Fibroblast of mammary gland (primary cell): Measurements from ENCODE around the gene STARD13.

Experiments
- DNase-seq: peaks from one replicate; pipeline ENCODE4 v3.0.0-alpha.2; 2010; ENCODE audit warnings: low read depth
- H3K4me3 ChIP-seq: 2 replicates; pipeline ENCODE4 v1.5.1; 2011; ENCODE audit warnings: low read depth, mild to moderate bottlenecking, low read length, moderate library complexity; ENCODE audit not compliant: control insufficient read depth
- CTCF ChIP-seq: conservative IDR thresholded peaks from 2 replicates; pipeline ENCODE4 v1.5.1; 2011; ENCODE audit warnings: low read depth, low read length, inconsistent platforms; ENCODE audit not compliant: control insufficient read depth, insufficient read depth

STARD13 gene

GRCh38 chr13:33318744-33319143 lies 33.2 kb upstream of the STARD13 start:
- TF ChIP-seq CTCF: no peak
- peak; percentile 15 for DNase-seq
- H3K4me3 ChIP-seq: no peak overlapping the region

GRCh38 chr13:33318037-33318436 lies 32.5 kb upstream of the STARD13 start:
- DNase-seq: peak; percentile 18
- no peak for TF ChIP-seq CTCF
- no peak overlapping the region for H3K4me3 ChIP-seq

GRCh38 chr13:33316890-33317289 lies 31.3 kb upstream of the STARD13 start:
- no peak for DNase-seq
- TF ChIP-seq CTCF: no peak
- no peak overlapping the region for H3K4me3 ChIP-seq

- no peak for DNase-seq
- no peak overlapping the region for H3K4me3 ChIP-seq
- no peak for TF ChIP-seq CTCF
Measured at GRCh38 chr13:33313504-33313903, 27.9 kb upstream of the STARD13 start.

GRCh38 chr13:33312861-33313212 lies 27.3 kb upstream of the STARD13 start:
- DNase-seq: no peak
- H3K4me3 ChIP-seq: no peak overlapping the region
- TF ChIP-seq CTCF: no peak

GRCh38 chr13:33312150-33312860 lies 26.8 kb upstream of the STARD13 start:
- peak; percentile 30 for TF ChIP-seq CTCF
- H3K4me3 ChIP-seq: no peak overlapping the region
- peak; percentile 43 for DNase-seq

GRCh38 chr13:33311040-33311439 lies 25.5 kb upstream of the STARD13 start:
- no peak for TF ChIP-seq CTCF
- DNase-seq: no peak

More at GRCh38 chr13:33311040-33311439, 25.5 kb upstream of the STARD13 start:
- no peak overlapping the region for H3K4me3 ChIP-seq
